ENCODE results near the gene ATF3.

The ATF3 gene

DNA sequence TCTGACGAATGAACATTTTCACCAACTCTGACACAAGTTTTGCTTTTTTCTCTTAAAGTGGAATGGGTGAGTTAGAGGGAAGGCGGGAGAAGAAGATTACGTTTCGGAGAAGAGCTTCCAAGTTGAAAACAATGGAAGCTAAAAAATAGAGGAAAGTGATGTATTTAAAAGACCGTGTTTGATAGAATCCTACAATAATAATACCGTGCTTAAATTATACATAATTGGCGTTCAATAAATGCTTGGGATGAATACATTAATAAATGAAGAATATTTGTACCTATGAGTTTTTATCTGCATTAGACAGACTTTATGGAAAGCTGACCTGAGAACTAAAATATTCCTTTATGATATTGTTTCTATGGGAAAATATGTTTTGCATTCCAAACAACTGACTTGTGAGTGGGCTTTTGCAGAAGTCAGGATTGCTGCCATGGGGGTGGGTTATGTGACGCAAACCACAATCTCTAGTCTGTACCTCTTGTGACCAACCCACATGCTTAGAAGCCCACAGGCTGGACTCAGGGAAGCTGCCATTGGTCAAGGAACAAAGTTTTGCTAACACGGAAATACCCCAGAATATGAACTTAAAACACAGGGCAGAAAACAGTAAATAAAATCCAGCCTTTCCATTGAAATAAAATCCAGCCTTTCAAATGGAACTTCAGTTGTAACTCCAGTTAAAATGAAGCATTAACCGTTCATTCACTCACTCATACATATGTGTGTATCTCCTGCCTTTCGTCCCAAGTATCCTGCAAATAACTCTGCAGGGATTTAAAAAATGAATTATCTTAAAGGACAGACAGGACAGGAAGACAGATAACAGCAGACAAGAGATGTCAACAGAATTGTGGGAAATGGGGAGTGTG, 21.3 kb upstream of the ATF3 start:
- DNase-seq: no peak

GRCh38 chr1:212587888-212588510, 20.6 kb upstream of the ATF3 start:
- no peak for DNase-seq

GRCh38 chr1:212589446-212589845, 19.1 kb upstream of the ATF3 start:
- DNase-seq: no peak

- DNase-seq: no peak
Observed at GRCh38 chr1:212591922-212592321, 16.6 kb upstream of the ATF3 start.

DNA sequence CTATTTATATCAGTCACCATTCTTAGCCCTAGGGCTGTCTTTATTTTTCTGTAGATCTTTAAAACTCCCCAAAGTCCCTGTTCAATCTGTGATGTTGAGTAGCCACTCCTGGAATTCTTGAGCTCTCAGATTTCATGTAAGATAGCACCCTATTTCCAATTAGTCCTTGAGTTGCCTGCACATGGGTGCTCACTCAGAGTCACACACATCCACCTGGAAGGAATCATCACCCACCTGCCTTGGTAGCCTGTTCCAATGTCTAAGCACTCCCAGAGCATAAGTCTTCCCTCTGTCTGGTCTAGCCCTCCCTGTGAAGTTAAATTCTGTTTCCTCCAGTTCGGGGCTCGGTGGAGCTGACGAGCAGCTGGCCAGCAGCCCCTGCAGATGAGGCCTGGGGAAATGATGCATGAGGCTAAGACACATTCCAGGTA, 14.7 kb upstream of the ATF3 start:
- no peak for DNase-seq

- no peak for DNase-seq
Observed at GRCh38 chr1:212594640-212595039, 13.9 kb upstream of the ATF3 start.

DNA sequence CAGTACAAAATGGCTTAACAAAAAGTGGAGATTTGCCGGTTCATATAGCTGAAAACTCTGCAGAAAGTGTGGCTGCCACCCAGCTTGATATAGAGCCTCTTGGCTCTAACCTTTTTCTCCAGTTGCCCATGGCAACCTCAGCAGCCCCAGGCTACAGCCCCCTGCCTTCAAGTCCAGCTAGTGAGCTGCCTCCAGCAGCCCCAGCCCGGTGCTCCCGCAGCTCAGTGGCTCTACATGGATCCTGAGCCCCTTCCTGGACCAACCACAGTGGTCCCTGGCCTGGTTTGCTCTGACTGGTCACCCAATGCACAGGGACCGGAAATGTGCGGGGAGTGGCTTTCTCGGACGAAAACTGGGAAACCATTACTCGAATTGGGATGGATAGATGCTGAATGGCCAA, 13.3 kb upstream of the ATF3 start:
- DNase-seq: no peak

- peak; percentile 26 for DNase-seq
Observed at GRCh38 chr1:212595787-212596714, 12.5 kb upstream of the ATF3 start.

GRCh38 chr1:212596798-212597197, 11.8 kb upstream of the ATF3 start:
- DNase-seq: no peak

- DNase-seq: no peak
Observed at GRCh38 chr1:212597487-212597886, 11.1 kb upstream of the ATF3 start.

DNA sequence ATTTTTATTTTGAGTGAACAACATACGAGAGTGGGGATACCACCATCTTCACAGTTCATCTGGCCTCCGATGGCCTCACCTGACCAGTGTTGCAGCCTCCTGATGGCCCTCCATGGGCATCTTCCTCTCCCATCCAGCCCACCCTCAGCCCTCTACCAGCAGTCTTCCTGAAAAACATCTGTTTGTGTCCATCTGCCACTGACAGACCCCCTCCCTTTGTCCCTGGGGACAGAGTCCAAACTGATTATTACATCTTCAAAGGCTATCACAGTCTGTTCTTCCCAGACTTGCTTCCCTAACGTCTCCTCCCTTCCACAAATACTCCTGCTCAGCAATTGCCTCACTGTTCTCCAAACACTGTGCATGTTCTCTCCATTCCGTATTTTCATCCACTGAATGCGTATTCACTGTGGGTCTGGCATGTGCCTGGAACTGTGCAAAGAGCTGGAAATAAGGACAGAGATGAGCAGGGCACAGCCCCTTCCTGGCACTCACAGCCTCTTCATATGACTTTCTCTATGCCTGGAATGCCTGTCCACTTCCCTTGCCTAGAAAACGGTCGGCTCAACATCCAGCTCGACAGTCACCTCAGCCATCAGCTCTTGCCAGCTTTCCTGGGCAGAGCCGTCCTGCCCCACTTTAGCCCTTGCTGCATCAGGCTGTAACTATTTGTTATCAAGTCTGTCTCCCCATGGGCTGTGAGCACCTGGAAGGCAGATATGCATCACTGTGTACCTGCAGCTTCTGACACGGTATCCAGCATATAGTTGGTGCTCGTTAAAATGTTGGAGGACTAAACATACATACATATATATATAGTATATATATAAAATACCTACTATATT, 8.3 kb upstream of the ATF3 start:
- no peak for DNase-seq

DNA sequence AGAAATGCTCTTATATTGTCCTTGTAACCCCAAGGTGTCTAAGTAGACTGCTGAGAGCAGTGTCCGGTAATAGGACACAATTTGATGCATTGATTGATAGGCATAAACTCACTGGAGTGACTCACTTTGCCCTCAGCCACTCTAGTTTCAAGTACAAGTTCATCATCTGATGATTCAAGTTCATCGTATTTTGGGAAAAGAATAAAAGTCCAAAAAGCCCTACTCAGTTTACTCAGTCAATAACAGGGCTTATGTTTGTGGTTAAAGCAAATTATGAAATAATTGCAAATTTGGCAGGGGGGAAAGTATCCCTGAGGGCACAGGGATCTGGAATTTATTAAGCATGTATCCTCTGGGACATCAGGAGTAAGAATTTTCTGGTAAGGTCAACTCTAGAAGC, 7.6 kb upstream of the ATF3 start:
- DNase-seq: no peak

- no peak for DNase-seq
Observed at GRCh38 chr1:212601524-212601923, 7.0 kb upstream of the ATF3 start.

GRCh38 chr1:212605441-212606394, 2.8 kb upstream of the ATF3 start:
- no peak for DNase-seq

- DNase-seq: peak; percentile 66
Observed at GRCh38 chr1:212606395-212607205, 2.0 kb upstream of the ATF3 start.

DNA sequence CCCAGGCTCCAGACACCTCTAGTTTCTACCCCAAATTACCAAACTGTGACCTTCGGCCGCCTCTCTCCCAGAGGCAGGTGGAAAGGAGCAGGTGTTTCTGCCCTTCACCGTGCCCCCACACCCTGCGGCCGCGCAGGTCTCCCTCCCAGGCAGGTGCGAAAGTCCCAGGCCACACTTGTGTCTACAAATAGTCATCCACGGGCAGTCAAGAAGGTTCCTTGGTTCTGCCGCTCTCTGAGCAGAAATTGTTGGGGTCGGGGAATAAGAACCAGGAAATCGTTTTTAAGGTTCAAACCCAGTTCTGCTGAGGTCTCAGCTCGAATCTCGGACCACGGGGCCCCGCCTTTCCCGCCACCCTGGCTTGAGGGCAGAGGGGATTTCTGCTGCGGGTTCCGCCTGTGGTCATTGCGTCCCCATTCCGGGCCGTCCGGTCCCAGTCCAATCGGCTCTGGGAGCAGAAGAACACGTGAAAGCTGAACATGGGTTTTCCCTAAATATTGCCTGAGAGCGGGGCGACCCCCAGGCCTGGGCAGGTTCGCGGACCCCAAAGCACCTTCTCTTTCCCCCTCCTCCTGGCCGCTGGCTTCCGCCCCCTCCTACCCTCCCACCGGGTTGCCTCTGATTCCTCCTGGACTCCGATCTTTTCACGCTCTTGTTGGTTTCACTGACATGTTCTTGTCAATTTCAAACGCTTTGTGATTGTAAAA, 1.2 kb upstream of the ATF3 start:
- DNase-seq: peak; percentile 37

DNA sequence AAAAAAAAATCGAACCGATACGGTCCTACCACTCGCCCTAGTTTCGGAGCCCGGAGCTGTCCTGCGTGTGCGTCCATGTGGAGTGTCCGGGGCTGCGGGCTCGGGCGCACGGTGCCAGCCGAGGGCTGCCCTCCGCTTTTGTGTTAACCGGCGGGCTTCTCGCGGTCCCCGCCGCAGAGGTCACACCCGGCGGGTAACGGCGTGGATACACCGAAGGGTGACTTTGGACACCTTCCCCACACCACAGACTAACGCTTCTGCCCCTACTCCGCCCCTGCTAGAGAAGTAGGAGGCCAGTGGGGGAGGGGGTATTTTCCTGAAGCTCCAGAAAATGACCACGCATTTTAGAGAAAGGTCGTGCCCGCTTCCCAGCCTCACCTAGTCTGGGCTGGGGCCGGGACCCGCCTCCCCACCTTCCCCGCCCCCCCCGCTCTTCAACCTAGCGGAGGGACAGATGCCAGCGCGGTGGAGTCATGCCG, 609 bp upstream of the ATF3 start:
- no peak for DNase-seq

GRCh38 chr1:212608959-212609700, 569 bp downstream of the ATF3 start:
- peak; percentile 45 for DNase-seq
